ENCODE measurements around the gene PROK2.

The PROK2 gene

DNA sequence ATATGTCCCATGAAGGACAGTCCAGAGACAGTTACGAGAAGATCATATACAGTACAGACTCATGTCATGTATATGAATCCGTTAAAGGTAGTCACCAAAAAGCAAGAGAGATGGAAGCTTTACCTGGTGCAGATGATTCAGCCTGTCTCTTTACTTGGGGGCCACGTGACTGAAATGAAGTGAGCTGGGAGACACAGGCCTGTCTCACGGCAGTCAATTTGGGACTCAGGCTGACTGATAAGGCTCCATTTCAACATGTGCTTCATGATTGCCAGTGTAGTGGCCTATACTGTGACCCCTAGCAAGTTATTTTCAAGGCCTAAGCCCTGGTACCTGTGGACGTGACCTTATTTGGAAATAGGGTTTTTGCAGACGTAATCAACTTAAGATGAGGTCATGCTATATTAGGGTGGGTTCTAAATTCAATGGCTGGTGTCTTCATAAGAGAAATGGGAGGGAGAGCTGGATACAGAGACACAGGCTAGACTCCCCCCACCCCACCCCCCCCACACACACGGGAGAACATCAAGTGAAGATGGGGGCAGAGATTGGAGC lies 3.0 kb upstream of the PROK2 start:
- no peak for DNase-seq (ENCODE audit: low read depth in 1 of 2, low spot score in 1 of 2)

DNA sequence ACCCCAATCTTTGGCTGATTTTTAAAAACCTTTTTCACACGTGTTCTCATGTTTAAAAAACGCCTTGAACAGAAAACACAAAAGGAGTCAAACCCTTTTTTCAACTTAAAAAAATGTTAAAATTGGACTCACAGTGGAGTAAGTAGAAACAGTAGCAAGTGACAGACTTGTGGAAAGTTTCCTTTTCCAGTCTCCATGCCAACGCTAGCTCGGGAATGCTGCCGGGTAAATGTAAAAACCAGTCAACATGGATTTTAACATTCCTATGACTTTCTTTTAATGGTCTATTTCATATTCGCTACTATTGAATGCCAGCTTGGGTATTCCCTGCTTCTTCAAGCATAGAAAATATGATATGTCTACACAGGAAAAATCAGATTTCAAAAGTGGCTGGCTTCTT lies 1.6 kb upstream of the PROK2 start:
- no peak for DNase-seq (ENCODE audit: low read depth in 1 of 2, low spot score in 1 of 2)

DNA sequence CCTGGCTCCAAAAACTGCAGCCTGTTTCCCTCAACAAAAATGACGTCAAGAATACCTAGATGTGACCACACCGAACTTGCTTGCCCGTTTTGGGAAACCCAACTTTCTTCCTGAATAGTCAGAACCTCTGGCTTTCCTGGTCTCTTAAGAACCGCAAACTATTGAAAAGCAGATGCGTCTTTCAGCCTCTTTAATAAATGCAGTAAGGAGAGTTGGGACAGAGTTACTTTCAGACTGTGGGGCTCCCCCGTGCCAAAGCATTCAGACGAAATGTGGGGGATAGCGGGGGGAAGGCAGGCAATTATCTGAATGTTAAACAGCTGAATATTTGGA lies 1.2 kb upstream of the PROK2 start:
- no peak for DNase-seq (ENCODE audit: low read depth in 1 of 2, low spot score in 1 of 2)

DNA sequence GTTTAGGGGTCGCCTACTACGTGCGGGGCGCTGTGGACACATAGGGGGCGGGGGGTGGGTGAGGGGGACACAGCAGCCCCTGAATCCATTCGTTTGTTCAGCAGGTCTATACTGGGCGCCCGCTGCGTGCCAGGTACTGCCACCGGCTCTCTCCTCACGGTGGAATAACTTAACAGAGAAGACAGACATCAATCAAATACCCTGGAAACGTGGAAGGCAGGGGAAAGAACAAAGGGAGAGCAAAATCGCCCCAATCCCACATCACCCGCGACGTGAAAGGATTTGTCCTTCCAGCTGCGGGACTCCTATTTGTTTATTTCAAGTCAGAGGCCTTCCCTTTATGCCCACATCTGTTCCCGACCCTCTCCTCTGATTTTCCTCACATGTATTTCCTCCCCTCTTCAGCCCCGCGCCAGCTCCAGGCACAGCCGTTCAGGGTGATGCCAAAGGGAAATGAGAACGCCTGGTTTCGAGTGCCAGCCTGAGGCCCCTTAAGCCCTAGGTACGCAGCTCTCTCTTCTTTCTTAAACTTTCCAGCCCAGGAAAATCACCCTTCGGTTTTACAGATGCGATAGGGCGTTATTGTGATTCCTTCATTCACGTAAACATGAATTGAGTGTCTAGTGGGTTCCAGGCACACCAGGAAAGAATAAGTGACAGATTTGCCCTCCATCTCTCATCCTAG lies 726 bp upstream of the PROK2 start:
- no peak for DNase-seq (ENCODE audit: low read depth in 1 of 2, low spot score in 1 of 2)

DNA sequence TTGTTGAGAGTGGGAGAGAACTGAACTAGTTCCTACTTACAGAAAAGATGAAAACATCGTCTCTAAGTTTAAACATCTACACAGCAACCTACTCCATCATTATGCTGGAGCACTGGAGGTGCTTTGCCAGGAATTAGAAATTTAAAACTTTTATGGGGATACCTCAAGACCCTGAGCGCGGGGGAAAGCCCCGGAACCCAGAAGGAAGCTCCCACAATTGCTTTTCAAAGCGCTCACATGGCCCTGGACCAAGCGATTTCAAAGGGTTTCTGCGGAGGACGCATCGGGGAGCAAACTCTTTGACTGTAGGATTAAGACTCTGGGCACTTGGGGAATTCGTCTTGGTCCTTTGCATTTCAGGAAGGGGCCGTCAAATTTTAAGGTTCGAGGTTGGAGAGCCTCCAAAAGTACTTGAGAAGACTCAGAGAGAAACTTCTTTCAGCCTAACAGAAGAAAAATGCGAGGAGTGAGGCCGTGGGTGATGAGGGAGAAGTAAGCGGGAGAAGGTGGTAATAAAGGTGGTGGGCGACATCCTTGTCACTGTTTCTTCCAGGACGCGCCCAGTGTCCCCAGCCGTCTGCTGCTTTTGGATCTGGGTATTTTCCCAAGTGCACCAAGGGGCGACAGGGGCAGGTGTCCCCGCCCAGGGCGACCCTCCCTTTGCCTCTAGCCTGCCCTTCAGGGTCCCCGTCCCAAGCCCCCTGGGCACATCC lies 591 bp downstream of the PROK2 start:
- no peak for DNase-seq (ENCODE audit: low read depth in 1 of 2, low spot score in 1 of 2)

DNA sequence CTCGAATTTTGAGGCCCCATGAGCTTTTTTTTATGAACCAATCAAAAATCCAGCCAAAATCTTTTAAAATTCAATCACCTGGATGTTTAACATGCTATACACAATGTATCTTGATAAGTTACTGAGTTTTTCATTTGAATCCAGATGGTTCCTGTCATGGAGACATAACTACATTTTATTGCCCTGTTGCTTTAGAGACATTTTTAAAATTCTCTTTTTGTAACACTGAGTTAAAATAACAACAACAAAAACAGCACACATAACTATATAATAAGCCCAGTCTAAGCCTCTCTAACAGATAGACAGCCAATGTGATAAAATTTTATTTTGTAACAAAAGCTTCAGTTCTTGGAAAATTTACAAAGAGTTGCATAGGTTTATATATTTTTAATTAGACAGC lies 1.8 kb downstream of the PROK2 start:
- no peak for DNase-seq (ENCODE audit: low read depth in 1 of 2, low spot score in 1 of 2)

DNA sequence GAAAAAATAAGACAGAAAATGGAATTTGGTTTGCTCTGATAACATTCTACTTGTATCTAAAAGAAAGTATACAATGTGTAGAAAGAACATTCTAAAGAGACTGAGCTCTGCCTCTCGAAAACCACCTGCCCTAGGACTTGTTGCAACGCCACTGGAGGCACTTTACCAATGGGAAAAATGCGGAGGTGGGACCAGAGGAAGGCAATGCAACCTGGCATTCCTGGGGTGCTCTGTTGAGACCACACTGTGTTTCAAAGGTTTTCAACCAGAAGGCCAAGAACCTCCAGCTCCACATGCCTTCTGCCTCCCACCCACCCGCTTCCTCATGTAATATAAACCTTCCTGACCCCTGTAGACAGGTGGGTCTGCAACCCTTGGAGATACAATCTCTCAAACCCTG lies 4.5 kb downstream of the PROK2 start:
- no peak for DNase-seq (ENCODE audit: low read depth in 1 of 2, low spot score in 1 of 2)

DNA sequence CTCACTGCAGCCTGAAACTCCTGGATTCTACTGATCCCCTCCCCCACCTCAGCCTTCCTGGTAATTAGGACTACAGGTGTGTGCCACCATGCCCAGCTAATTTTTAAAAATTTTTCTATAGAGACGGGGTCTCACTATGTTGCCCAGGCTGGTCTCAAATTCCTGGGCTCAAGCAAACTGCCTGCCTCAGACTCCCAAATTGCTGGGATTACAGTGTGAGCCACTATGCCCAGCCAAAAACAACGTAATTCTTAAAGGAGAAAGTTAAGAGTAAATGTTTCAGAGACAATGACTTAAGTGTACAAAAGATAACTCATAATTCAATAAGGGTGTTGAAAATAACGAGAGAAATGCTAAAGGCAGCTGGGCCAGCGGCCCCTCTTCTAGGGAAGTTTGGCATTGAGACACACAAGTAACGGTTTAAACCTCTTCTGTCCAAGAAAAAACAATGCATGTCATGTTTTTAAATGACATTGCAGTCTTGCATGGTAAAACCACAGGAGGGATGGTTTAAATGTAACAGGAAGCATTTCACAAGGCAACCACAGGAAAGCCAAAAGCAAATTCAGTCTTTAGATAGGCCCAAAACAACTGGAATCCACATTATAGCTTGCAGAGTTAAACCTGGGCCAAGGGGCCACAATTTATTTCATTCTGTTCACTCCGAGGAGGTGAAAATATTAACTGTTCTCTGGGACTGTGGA lies 5.1 kb downstream of the PROK2 start:
- DNase-seq (ENCODE audit: low read depth in 1 of 2, low spot score in 1 of 2): no peak

DNA sequence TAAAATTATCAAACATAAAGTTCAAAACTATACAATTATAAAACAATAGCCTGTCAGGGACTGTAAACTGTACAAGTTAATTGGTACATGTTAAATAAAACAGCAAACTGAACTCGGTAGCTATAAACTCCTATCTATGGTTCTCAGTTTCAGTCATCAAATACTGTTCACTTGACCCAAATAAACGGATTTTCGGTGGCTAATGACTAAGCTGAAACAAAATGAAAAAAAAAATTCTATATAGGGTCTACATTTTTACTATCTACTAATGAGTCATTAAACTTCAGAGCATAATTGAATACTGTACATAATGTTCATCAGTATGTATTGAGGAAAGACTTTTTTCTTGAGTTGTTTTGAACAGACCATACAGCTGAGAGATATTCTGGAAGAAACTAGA lies 6.6 kb downstream of the PROK2 start:
- no peak for DNase-seq (ENCODE audit: low read depth in 1 of 2, low spot score in 1 of 2)

DNA sequence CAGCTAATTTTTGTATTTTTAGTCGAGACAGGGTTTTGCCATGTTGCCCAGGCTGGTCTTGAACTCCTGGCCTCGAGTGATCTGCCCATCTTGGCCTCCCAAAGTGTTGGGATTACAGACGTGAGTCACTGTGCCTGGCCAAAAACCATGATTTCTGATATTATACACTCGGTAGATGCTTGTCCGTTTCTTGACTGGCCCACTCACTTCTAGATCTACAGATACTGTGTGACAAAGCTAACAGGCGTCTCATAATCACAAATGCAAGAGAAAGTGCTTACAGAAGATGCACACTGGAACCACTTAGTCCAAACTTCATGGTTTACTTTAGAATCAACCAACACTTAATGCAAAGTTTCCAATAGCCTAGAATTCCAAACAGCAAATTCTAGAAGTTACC lies 8.4 kb downstream of the PROK2 start:
- no peak for DNase-seq (ENCODE audit: low read depth in 1 of 2, low spot score in 1 of 2)

DNA sequence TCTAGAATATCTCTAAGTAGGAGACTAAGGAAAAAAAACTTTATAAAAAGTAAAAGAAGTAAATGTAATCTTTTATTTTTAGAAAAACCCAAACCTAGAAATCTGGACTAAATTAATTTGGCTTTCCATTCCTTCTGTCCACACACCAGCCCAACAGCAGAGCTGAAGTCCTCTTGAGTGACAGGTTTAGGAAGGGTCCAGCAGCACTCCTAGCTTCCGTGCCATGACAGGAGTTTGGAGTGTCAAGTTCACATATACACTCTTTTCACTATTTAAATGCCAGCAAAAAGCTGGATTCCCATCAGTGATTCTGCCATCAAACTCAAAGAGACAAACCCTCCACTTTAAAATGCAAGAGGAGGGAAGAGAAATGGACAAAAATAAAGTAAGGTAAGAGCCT lies 13.1 kb downstream of the PROK2 start:
- no peak for DNase-seq (ENCODE audit: low read depth in 1 of 2, low spot score in 1 of 2)

DNA sequence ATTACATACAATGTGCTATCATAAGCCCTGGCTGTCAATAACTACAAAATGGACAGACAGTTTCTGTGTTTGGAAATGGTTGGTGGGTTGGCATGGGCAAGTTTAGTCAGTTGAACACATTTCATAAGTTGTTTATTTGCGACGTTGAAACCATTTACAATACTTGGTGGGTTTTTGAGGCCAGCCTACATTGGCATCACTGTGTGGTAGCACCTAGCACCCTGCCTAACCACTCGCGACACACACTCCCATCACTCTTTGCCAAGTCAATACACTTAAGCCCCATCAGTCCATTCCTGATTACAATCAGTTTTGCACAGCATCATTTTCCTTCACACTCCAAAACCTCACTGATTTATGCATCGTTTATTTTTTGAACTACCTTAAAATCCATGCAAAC lies 13.8 kb downstream of the PROK2 start:
- no peak for DNase-seq (ENCODE audit: low read depth in 1 of 2, low spot score in 1 of 2)

DNA sequence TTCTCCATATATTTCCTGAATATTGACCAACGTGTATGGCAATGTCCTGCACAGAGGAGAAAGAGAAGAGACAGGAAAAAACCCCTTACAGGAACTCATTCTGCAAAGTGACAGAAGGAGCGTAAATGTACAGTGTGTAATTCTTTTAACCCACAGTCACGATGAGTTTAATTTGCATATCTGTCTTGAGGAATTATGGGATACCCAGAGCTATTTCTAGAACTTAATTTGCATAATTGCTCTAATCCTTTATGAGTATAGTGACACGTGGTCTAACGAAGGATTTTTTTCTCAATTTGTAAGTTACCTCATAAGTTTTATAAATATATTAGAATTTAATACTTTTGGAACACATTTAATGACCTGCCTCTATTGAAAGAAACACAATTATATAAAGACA lies 21.5 kb downstream of the PROK2 start:
- no peak for DNase-seq (ENCODE audit: low read depth in 1 of 2, low spot score in 1 of 2)

DNA sequence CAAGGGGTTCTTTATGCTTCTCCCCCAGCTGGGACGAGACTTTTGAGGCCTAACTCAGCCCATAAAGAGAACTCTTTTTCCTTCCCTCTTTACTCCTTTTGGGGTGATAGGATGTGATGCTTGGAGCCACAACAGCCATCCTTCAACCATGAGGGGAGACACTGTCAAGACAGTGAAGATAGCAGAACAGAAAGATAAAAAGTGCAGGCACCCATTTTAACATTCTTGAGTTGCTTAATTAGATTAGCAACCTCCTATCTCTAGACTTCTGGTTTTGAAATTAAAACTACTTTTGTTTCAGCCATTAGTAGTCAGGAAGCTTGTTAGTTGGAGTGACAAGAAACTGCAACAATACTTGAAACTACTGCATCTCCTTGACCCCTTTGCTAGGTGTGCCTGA lies 24.8 kb downstream of the PROK2 start:
- DNase-seq (ENCODE audit: low read depth in 1 of 2, low spot score in 1 of 2): no peak

DNA sequence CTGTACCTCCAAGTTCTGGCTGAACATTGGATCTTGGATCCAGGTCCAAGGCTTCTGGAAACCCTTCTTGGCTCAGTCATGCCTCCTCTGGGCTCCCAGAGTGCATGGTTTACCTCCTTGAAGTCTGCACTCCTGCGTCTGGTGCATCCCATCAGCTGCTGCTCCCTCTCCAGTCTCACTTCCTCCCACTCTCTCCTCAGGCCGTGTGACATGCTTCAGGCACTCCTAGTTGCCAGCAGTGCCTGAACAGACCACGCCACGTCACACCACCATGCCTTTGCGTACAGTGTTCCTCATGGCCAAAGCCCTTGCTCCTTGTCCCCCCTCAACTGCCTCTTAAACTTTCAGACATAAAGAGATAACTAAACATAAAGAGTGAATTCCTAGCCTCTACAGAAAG lies 25.5 kb downstream of the PROK2 start:
- no peak for DNase-seq (ENCODE audit: low read depth in 1 of 2, low spot score in 1 of 2)

DNA sequence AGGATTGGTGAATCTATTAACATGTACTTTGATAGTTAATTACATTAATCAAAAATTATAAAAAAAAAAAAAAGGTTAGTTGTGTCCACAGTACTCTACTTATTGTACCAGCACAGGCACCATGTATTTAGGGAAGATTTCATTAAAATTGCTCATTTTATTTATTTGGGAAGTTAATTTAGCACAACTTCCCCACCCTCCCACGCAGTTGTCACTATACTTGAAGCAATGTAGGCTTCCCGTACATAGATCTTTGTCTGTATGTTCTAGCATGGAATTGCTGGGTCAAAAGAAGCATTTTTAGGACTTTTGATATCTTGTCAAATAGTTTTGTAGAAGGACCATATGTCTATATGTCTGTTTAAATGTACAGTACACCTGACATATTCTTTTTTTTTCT lies 26.9 kb downstream of the PROK2 start:
- DNase-seq (ENCODE audit: low read depth in 1 of 2, low spot score in 1 of 2): no peak

DNA sequence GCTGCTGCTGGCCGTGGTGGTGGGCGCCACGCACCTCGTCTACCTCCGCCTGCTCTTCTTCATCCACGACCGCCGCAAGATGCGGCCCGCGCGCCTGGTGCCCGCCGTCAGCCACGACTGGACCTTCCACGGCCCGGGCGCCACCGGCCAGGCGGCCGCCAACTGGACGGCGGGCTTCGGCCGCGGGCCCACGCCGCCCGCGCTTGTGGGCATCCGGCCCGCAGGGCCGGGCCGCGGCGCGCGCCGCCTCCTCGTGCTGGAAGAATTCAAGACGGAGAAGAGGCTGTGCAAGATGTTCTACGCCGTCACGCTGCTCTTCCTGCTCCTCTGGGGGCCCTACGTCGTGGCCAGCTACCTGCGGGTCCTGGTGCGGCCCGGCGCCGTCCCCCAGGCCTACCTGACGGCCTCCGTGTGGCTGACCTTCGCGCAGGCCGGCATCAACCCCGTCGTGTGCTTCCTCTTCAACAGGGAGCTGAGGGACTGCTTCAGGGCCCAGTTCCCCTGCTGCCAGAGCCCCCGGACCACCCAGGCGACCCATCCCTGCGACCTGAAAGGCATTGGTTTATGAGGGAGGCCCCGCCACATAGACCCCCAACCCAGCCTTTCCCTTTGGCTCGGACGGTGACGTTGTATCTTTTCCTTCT lies 30.2 kb downstream of the PROK2 start:
- no peak for DNase-seq (ENCODE audit: low read depth in 1 of 2, low spot score in 1 of 2)

DNA sequence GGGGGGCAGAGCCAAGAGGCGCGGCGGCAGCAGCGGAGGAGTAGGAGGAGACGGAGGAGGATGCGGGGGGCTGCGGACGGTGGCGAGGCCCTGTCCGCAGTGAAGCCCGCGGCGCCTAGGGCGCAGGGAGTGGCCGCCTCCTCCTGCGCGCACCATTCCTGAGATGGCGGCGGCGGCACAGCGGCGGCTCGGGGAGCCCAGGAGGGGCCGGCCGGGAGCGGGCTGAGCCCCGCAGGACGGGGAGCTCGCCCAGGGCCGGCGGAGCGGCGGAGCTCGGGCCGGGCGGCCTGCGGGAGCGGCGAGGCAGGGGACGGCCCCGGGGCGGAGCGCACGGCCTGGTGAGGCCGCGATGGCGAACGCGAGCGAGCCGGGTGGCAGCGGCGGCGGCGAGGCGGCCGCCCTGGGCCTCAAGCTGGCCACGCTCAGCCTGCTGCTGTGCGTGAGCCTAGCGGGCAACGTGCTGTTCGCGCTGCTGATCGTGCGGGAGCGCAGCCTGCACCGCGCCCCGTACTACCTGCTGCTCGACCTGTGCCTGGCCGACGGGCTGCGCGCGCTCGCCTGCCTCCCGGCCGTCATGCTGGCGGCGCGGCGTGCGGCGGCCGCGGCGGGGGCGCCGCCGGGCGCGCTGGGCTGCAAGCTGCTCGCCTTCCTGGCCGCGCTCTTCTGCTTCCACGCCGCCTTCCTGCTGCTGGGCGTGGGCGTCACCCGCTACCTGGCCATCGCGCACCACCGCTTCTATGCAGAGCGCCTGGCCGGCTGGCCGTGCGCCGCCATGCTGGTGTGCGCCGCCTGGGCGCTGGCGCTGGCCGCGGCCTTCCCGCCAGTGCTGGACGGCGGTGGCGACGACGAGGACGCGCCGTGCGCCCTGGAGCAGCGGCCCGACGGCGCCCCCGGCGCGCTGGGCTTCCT lies 31.0 kb downstream of the PROK2 start, which contains the start of gene GPR27:
TSS of gene GPR27 (plus strand) at position 155 of the 909 bp plus-strand sequence. CDS start at position 350, 195 bp downstream.
- DNase-seq (ENCODE audit: low read depth in 1 of 2, low spot score in 1 of 2): no peak

DNA sequence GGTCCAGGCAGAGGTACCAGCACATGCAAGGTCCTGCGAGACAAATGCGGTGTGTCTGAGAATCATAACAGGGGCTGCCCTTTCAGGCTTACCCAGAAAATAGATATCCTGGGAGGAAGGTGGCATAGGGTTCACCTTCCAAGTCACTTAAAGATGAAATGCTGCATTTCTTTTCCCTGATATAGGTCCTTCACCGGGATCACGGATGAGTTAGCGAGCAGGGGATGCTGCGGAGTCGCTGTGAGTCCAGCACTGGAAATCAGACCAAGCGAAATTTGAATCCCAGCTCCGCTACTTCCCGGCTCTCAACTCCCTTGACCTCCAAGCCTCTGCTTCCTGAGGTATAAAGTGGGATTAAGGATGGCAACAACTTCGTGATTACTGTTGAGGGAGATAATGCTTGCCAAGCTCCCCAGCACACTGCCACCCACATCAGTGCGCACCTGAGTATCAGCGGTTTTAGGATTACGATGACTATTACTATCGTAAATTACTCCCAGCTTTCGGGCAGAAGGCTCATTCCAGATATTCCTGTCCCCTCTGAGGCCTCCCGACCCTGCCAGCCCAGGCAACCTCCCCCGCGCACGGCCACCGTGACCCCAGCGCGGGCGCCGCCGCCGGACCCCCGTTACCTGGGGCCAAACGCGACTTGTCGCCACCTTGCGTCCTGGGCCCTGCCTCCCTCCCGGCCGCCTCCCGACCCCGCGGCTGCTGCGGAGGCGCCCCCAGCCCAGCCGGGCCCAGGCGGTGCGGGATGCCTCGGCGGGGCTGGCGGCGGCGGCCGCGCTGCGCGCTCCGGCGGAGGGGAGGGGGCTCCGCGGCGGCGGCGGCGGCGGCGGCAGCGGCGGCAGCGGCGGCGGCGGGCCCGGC lies 31.9 kb downstream of the PROK2 start:
- DNase-seq (ENCODE audit: low read depth in 1 of 2, low spot score in 1 of 2): no peak

DNA sequence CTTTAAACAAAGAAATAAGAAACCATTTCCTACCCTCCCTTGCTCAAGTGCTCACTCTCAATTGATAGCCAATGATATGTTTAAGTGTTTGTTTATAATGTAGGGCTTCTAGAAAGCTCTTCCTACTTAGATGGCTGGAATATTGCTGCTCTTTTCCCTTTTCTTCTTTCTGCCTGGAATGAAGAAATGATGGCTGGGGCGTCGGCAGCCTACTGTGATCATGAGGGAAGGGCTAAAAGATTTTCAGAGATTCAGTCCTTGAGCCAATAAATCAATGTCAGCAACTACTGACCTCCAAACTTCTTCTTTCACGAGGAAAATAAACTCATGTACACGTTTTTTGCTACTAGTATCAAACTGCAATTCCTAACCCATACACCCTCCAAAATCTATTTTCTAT lies 33.3 kb downstream of the PROK2 start:
- no peak for DNase-seq (ENCODE audit: low read depth in 1 of 2, low spot score in 1 of 2)
